ENCODE results near the gene CHPF2.

Gene CHPF2

DNA sequence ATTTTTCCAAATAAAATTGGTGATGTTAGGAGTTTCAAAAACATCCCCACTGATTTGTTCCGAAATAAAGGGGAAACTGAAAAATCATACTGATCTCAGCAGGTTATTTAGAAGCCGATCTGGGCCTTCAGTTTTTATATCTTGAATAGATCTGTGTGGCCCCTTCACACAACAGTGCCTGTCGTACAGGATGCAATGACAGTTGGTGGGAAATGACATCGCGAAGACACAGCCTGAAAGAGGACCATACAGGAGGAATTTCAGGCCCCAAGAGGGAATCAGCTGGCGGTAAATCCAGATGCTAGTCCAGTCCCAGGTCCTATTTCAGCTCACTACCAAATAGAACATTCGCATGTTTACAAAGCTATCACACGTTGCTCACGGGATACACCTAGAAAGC, 25.0 kb upstream of the CHPF2 start:
- no peaks in the 10 kb centered on the region for H3K9me3 ChIP-seq (ENCODE audit: control insufficient read depth, insufficient read depth, low read depth, low read length)
- 0 out of 2 replicates have a peak, but pooled peaks cover 4% of the 10 kb centered on the region for H3K4me1 ChIP-seq (ENCODE audit: control insufficient read depth, insufficient read depth, low read length)
- no peak overlapping the region for H3K4me3 ChIP-seq (ENCODE audit: low read depth, low read length)
- peaks cover 4% of the 10 kb centered on the region; the same call in 1 of the 2 replicates for H3K36me3 ChIP-seq (ENCODE audit: control insufficient read depth, insufficient read depth, low read length)
- H3K27me3 ChIP-seq (ENCODE audit: control insufficient read depth, insufficient read depth, low read length): peaks cover 22% of the 10 kb centered on the region
- H3K9ac ChIP-seq (ENCODE audit: low read length): no peak overlapping the region
- no peak overlapping the region for H3K27ac ChIP-seq (ENCODE audit: low read depth, low read length)

DNA sequence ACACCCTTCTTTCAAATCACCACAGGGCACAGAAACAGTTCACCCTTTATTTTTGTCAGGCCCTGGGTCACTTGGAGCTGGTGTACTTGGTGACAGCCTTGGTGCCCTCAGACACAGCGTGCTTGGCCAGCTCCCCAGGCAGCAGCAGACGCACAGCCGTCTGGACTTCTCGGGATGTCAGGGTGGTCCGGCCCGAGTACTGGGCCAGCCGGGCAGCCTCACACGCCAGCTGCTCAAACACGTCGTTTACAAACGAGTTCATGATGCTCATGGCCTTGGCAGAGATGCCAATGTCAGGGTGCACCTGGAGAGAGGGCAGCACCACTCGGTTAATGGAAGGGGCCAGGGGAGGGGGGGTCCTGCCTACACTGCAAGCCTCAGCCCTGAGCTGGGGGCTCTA, 24.5 kb upstream of the CHPF2 start:
- Histone ChIP-seq H3K27me3 (ENCODE audit: control insufficient read depth, insufficient read depth, low read length) (peaks cover 22% of the 10 kb centered on the region), H3K9me3 (ENCODE audit: control insufficient read depth, insufficient read depth, low read depth, low read length) (no peaks in the 10 kb centered on the region), H3K36me3 (ENCODE audit: control insufficient read depth, insufficient read depth, low read length) (peaks cover 9% of the 10 kb centered on the region), H3K4me1 (ENCODE audit: control insufficient read depth, insufficient read depth, low read length) (0 out of 2 replicates have a peak, but pooled peaks cover 4% of the 10 kb centered on the region), H3K9ac (ENCODE audit: low read length) (no peak overlapping the region), H3K27ac (ENCODE audit: low read depth, low read length) (no peak overlapping the region), H3K4me3 (ENCODE audit: low read depth, low read length) (no peak overlapping the region)

DNA sequence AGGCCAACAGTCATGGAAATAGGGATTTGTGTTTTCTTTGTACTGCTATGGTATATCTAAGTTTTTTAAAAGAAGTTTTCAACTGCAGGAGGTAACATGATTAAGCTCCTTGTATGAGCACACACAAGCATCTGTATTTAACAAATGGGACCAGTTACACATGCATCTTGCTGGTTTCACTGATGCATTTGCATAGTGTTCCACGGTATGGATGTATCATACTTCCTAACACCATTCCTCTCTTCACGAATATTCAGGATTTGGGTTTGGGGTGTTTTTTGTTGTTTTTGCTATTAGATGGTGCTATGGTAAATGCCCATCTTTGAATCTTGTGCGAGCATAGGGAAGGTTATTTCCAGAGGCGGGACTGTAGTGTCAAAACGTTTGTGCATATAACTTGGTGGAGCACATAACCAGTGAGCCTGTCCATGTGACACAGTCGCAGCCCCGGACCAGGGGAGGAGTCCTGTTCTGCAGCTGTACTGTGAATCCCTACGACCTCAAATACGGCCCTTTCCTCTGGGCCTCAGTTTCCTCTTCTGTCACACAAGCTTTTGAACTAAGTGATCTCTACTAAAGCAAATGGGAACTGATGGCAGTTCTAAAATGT, 23.9 kb upstream of the CHPF2 start:
- H3K4me3 ChIP-seq (ENCODE audit: low read depth, low read length): no peak overlapping the region
- no peak overlapping the region for H3K27ac ChIP-seq (ENCODE audit: low read depth, low read length)
- no peaks in the 10 kb centered on the region for H3K9me3 ChIP-seq (ENCODE audit: control insufficient read depth, insufficient read depth, low read depth, low read length)
- H3K9ac ChIP-seq (ENCODE audit: low read length): no peak overlapping the region
- H3K4me1 ChIP-seq (ENCODE audit: control insufficient read depth, insufficient read depth, low read length): 0 out of 2 replicates have a peak, but pooled peaks cover 4% of the 10 kb centered on the region
- peaks cover 22% of the 10 kb centered on the region for H3K27me3 ChIP-seq (ENCODE audit: control insufficient read depth, insufficient read depth, low read length)
- H3K36me3 ChIP-seq (ENCODE audit: control insufficient read depth, insufficient read depth, low read length): peaks cover 15% of the 10 kb centered on the region

DNA sequence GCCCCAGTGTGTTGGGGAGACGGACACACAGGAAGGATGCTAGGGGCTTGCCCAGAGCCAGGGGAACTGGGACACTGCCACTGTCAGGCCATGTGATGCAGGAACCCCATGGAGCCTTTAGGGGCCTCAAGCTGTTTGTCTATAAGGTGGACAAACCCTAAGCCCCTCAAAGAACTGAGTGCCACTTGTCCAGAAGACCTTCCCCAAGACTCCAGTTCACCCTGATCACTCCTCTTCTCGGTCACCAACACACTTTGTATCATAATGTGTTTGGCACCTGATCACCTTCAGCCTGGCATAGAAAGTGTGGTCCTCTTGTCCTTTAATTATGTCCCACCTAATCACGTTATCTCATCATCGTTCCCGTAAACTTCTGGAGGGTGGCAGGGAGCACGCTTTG, 22.7 kb upstream of the CHPF2 start:
- Histone ChIP-seq H3K4me1 (ENCODE audit: control insufficient read depth, insufficient read depth, low read length) (0 out of 2 replicates have a peak, but pooled peaks cover 4% of the 10 kb centered on the region), H3K9ac (ENCODE audit: low read length) (no peak overlapping the region), H3K9me3 (ENCODE audit: control insufficient read depth, insufficient read depth, low read depth, low read length) (no peaks in the 10 kb centered on the region), H3K27ac (ENCODE audit: low read depth, low read length) (no peak overlapping the region), H3K4me3 (ENCODE audit: low read depth, low read length) (no peak overlapping the region), H3K36me3 (ENCODE audit: control insufficient read depth, insufficient read depth, low read length) (peaks cover 27% of the 10 kb centered on the region), H3K27me3 (ENCODE audit: control insufficient read depth, insufficient read depth, low read length) (peaks cover 14% of the 10 kb centered on the region; the same call in 1 of the 2 replicates)

DNA sequence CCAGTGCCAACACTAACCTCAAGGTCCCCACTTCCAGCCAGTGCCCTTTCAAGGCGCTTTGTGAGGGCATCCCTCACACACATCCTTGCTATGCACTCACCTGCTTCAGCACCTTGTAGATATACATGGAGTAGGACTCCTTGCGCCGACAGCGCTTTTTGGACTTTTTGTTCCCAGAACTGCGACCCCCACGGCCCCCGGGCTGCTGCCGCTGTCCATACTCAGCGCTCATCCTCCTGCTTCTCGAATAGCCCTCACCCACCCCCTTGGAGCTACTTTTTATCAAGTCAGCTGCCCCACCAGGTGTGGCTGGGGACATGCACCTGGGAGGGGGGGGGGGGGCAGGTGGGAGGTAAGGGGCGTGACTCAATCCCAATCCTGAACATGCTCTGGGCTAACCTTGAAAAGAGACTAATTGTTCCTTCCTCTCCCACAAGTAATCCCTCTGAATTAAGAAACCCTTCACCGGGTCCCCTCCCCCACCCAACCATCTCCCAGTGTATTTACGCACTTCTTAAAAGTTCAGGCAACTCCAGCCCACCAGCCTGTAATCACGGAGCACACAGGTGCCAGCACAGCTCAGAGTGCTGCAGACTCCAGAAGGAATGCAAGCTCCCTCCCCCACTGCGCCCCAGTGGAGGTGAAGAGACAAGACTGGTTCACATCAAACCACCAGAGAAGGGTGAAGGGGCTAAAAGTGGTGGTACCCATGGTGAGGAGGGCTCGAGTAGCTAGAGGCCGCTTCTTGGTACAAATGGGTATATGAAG, 22.0 kb upstream of the CHPF2 start, which contains the start of gene H2BK1:
TSS of gene H2BK1 (minus strand) at position 402 of the 768 bp plus-strand sequence. CDS start at position 232, 170 bp downstream.
- H3K36me3 ChIP-seq (ENCODE audit: control insufficient read depth, insufficient read depth, low read length): peaks cover 34% of the 10 kb centered on the region
- H3K4me3 ChIP-seq (ENCODE audit: low read depth, low read length): no peak within 1 kb of the TSS
- H3K9me3 ChIP-seq (ENCODE audit: control insufficient read depth, insufficient read depth, low read depth, low read length): no peaks in the 10 kb centered on the region
- 0 out of 2 replicates have a peak, but pooled peaks cover 4% of the 10 kb centered on the region for H3K4me1 ChIP-seq (ENCODE audit: control insufficient read depth, insufficient read depth, low read length)
- no peak within 1 kb of the TSS for H3K9ac ChIP-seq (ENCODE audit: low read length)
- H3K27ac ChIP-seq (ENCODE audit: low read depth, low read length): no peak within 1 kb of the TSS
- peaks cover 8% of the 10 kb centered on the region; the same call in 1 of the 2 replicates for H3K27me3 ChIP-seq (ENCODE audit: control insufficient read depth, insufficient read depth, low read length)

DNA sequence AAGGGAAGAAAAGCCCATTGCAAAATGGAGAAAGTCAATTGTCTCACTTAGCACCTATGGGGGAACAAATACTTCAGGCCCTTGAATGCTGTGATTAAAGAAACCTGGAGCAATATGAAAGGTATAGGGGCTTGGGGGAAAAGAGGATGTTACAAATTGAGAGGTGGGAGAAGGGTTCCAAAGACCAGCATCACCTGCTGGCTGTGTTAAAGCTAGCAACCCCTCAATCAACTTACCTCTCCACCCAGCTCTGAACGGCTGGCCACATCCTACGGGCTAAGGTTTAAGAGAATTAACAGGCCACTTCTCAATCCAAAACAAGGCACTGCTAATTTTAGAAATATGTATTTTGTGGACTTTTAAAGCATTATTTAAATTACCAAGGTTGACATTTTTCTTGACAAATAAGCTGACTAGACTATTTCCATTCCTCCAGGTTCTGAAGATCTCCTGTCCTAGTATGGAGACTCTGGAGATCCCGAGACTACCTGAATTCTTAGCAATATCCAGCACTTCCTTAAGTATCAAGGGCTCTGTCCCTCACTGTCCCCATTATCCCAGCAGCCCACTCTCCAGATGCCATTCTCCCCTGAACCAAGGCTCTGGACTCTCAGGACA, 21.0 kb upstream of the CHPF2 start:
- Histone ChIP-seq H3K9me3 (ENCODE audit: control insufficient read depth, insufficient read depth, low read depth, low read length) (no peaks in the 10 kb centered on the region), H3K27ac (ENCODE audit: low read depth, low read length) (no peak overlapping the region), H3K4me1 (ENCODE audit: control insufficient read depth, insufficient read depth, low read length) (0 out of 2 replicates have a peak, but pooled peaks cover 4% of the 10 kb centered on the region), H3K27me3 (ENCODE audit: control insufficient read depth, insufficient read depth, low read length) (no peaks in the 10 kb centered on the region; the same call in 1 of the 2 replicates), H3K36me3 (ENCODE audit: control insufficient read depth, insufficient read depth, low read length) (peaks cover 44% of the 10 kb centered on the region), H3K9ac (ENCODE audit: low read length) (no peak overlapping the region), H3K4me3 (ENCODE audit: low read depth, low read length) (no peak overlapping the region)

DNA sequence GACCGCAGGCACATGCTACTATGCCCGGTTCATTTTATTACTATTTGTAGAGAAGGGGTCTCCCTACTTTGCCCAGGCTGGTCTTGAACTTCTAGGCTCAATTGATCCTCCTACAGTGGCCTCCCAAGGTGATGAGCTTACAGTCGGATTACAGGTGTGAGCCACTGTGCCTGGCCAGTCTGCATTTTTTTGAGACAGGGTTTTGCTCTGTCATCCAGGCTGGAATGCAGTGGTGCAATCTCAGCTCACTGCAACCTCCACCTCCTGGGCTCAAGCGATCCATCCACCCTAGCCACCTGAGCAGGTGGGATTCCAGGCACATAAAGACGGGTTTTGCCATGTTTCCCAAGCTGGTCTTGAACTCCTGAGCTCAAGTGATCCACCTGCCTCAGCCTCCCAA, 19.7 kb upstream of the CHPF2 start:
- 0 out of 2 replicates have a peak, but pooled peaks cover 4% of the 10 kb centered on the region for H3K4me1 ChIP-seq (ENCODE audit: control insufficient read depth, insufficient read depth, low read length)
- H3K36me3 ChIP-seq (ENCODE audit: control insufficient read depth, insufficient read depth, low read length): peaks cover 57% of the 10 kb centered on the region
- H3K9me3 ChIP-seq (ENCODE audit: control insufficient read depth, insufficient read depth, low read depth, low read length): no peaks in the 10 kb centered on the region
- H3K27me3 ChIP-seq (ENCODE audit: control insufficient read depth, insufficient read depth, low read length): no peaks in the 10 kb centered on the region
- no peak overlapping the region for H3K9ac ChIP-seq (ENCODE audit: low read length)
- no peak overlapping the region for H3K4me3 ChIP-seq (ENCODE audit: low read depth, low read length)
- no peak overlapping the region for H3K27ac ChIP-seq (ENCODE audit: low read depth, low read length)

DNA sequence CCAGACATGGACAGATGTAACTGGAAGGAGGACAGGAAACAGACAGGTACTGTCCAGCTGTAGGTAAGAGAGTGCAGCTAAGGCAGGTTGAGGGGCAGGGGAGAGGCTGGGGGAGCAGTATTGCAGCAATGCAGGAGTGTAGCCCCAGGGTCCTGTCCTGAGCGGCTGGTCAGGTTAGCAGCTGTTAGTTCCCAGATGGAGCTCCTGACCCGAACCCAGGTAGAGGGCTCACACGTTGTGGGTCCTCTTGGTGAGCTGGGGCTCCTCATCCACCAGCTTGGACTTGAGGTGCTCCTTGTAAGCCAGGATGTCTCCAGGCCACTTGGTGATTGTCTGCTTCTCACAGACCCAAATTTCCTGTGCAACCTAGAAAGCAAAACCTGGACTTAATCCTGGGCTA, 18.5 kb upstream of the CHPF2 start:
- Histone ChIP-seq H3K9ac (ENCODE audit: low read length) (no peak overlapping the region), H3K36me3 (ENCODE audit: control insufficient read depth, insufficient read depth, low read length) (peaks cover 69% of the 10 kb centered on the region), H3K4me1 (ENCODE audit: control insufficient read depth, insufficient read depth, low read length) (0 out of 2 replicates have a peak, but pooled peaks cover 4% of the 10 kb centered on the region), H3K27ac (ENCODE audit: low read depth, low read length) (no peak overlapping the region), H3K27me3 (ENCODE audit: control insufficient read depth, insufficient read depth, low read length) (no peaks in the 10 kb centered on the region), H3K4me3 (ENCODE audit: low read depth, low read length) (no peak overlapping the region), H3K9me3 (ENCODE audit: control insufficient read depth, insufficient read depth, low read depth, low read length) (no peaks in the 10 kb centered on the region)

DNA sequence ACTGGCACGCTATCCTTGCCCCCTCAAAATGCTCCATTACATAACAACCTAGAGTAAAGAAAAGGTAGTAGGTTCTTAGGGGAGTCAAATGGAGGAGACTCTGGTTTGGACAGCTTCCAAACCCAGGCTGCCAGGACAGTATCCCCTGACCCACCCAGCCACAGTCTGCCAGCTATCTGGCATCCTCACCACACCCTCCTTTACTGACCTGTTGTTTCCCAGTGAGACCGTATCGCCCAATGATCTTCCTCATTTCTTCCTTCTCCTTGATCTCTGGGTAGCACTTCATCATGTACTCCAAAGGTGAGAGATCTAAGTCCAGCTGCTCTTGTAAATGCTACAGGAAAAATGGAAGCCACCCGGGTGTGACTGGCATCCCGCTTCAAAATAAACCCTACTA, 16.9 kb upstream of the CHPF2 start:
- H3K9me3 ChIP-seq (ENCODE audit: control insufficient read depth, insufficient read depth, low read depth, low read length): no peaks in the 10 kb centered on the region
- H3K4me1 ChIP-seq (ENCODE audit: control insufficient read depth, insufficient read depth, low read length): 0 out of 2 replicates have a peak, but pooled peaks cover 4% of the 10 kb centered on the region
- no peak overlapping the region for H3K4me3 ChIP-seq (ENCODE audit: low read depth, low read length)
- H3K27me3 ChIP-seq (ENCODE audit: control insufficient read depth, insufficient read depth, low read length): no peaks in the 10 kb centered on the region
- peaks cover 82% of the 10 kb centered on the region for H3K36me3 ChIP-seq (ENCODE audit: control insufficient read depth, insufficient read depth, low read length)
- no peak overlapping the region for H3K27ac ChIP-seq (ENCODE audit: low read depth, low read length)
- no peak overlapping the region for H3K9ac ChIP-seq (ENCODE audit: low read length)

DNA sequence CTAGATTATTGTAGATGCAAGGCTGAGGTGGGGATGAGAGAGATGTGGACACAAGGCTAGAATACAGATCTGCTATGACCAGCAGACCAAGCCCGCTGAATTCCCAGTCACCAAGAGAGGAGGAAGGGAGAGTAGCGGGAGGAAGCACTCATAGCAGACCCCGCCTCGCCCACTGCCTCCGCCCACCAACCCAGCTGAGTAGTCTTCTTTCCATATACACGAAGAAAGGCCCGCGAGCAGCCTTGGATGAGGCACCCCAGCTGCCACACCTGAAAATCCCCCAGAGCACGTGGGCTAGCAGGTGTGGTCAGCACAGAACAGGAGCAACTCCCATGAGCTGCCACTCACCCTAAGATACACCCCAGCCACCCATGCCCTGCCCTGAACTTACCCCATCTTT, 14.1 kb upstream of the CHPF2 start:
- no peaks in the 10 kb centered on the region for H3K4me1 ChIP-seq (ENCODE audit: control insufficient read depth, insufficient read depth, low read length)
- no peaks in the 10 kb centered on the region for H3K9me3 ChIP-seq (ENCODE audit: control insufficient read depth, insufficient read depth, low read depth, low read length)
- H3K27ac ChIP-seq (ENCODE audit: low read depth, low read length): no peak overlapping the region
- H3K27me3 ChIP-seq (ENCODE audit: control insufficient read depth, insufficient read depth, low read length): no peaks in the 10 kb centered on the region
- no peak overlapping the region for H3K9ac ChIP-seq (ENCODE audit: low read length)
- H3K36me3 ChIP-seq (ENCODE audit: control insufficient read depth, insufficient read depth, low read length): peaks cover 94% of the 10 kb centered on the region
- H3K4me3 ChIP-seq (ENCODE audit: low read depth, low read length): no peak overlapping the region

DNA sequence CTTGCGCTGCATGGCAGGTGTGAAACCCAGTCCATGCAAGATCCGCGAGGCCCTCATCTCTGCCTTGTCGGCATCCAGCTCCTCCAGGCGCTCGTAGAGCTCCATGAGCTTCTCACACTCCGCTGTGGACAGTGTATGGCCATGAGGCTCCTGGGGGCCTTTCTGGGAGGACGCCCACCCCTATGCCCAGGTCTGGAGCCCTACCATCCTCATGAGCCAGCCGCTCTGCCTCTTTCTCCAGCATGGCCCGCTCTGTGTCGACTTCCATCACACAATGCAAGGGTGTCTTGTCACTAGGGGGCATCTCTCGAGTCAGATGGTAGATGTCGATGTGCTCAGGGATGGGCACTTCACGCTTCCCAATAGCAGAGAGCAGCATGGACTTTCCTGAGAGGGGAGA, 8.6 kb upstream of the CHPF2 start:
- Histone ChIP-seq H3K27me3 (ENCODE audit: control insufficient read depth, insufficient read depth, low read length) (no peaks in the 10 kb centered on the region), H3K27ac (ENCODE audit: low read depth, low read length) (no peak overlapping the region), H3K36me3 (ENCODE audit: control insufficient read depth, insufficient read depth, low read length) (peaks cover 60% of the 10 kb centered on the region), H3K4me3 (ENCODE audit: low read depth, low read length) (no peak overlapping the region), H3K4me1 (ENCODE audit: control insufficient read depth, insufficient read depth, low read length) (peaks cover 13% of the 10 kb centered on the region; the same call in 1 of the 2 replicates), H3K9me3 (ENCODE audit: control insufficient read depth, insufficient read depth, low read depth, low read length) (no peaks in the 10 kb centered on the region), H3K9ac (ENCODE audit: low read length) (no peak overlapping the region)

Data from HUES6 (cell line).